SK-N-MC (cell line): ENCODE data around the gene SH2D3A.

ENCODE experiments used
- EZH2 ChIP-seq: fragments of 200-600 bp; sonication (generic); IDR thresholded peaks from one replicate; pipeline ENCODE4 v1.6.1; 2017; ENCODE audit warnings: antibody characterized with exemption
- POLR2AphosphoS5 ChIP-seq: IDR thresholded peaks from 2 replicates; pipeline ENCODE4 v1.6.1; 2012; ENCODE audit warnings: mild to moderate bottlenecking, low read depth, low read length, borderline replicate concordance

- no peak for TF ChIP-seq EZH2
- no peak for TF ChIP-seq POLR2AphosphoS5
These were observed 29.1 kb downstream of the SH2D3A start for GRCh38 chr19:6737873-6738786.
